ENCODE results near the gene MCOLN1. TPM values are rescaled to one million over a fixed set of nuclear protein-coding genes. Genes with fewer than 3 reads are reported as not detected.

MCOLN1 gene
- total and polyA plus RNA-seq, 2 donors (not counting 3 experiments of a cell fraction or from before 2014, with no cell fraction given): 23.0 to 60.9 TPM

DNA sequence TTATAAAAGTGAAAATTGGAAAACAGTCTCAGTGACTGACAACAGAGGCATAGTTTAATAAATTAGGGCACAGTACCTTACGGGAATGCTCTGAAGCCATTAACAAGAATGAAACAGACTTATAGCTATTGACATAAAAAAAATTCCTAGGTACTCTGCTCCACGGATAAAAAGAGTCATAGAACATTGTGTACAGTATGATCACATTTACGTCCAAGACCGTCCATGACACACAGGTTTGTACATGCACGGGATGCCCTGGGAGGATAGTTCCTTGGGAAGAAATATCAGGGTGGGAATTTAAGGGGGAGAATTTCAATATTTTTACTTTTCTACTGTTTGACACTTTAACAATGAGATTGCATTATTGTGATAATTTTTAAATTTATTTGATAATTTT, 48.3 kb downstream of the MCOLN1 start:
- ChIA-PET CTCF (interaction anchor here (1.4 kb wide), 1 partner anchor 110 kb away, joined by 3 read pairs; the partner anchor contains the start of gene TRAPPC5), POLR2A (no interaction called here)
- H3K9me3 ChIP-seq (replicated peaks; ENCODE audit: control insufficient read depth, insufficient read depth, low read length): no peaks in the 10 kb centered on the region
- no peak overlapping the region for H3K9ac ChIP-seq (replicated peaks; ENCODE audit: extremely low read depth, insufficient read depth, low read length)
- intact Hi-C loops (cut with micrococcal nuclease) (no loop called here), dilution Hi-C loops (cut with MboI; ENCODE audit: extremely low pct_ligation_motif_present, low sequenced_read_pairs) (no loop called here)
- no peaks in the 10 kb centered on the region for H3K9me1 ChIP-seq (replicated peaks; ENCODE audit: control insufficient read depth, extremely low read depth, insufficient read depth, low read length)
- no TSS peak for BruUV-seq (replicated peaks)
- H3K27ac ChIP-seq (ENCODE audit: insufficient read depth, low read depth, low read length): no peak overlapping the region
- no peak overlapping the region for H3K4me2 ChIP-seq (ENCODE audit: insufficient read depth, low read length)
- no peaks in the 10 kb centered on the region for H3K4me1 ChIP-seq (ENCODE audit: control insufficient read depth, extremely low read depth, insufficient read depth, low read length)
- no peak overlapping the region for H2AFZ ChIP-seq (ENCODE audit: low read depth, low read length)
- DNase-seq (ENCODE audit: low read depth, low spot score) (no peak), FAIRE-seq (no peak)
- no peaks in the 10 kb centered on the region for H3K36me3 ChIP-seq (ENCODE audit: control insufficient read depth in 2 of 2, extremely low read depth in 1 of 2, insufficient read depth in 2 of 2, low read length in 2 of 2)
- TF ChIP-seq MYC (IDR thresholded peaks at IDR 0.05; ENCODE audit: low read depth, low read length): no peak
- TF ChIP-seq POLR2AphosphoS5 (IDR thresholded peaks at IDR 0.05; ENCODE audit: insufficient read depth, low read depth, low read length): no peak
- no peak for TF ChIP-seq POLR2A (IDR thresholded peaks at IDR 0.05; ENCODE audit: low read depth, low read length)
- no peak for TF ChIP-seq EZH2 (IDR thresholded peaks at IDR 0.05; ENCODE audit: borderline replicate concordance, low read depth, low read length, severe bottlenecking)
- TF ChIP-seq, protein P1, sequence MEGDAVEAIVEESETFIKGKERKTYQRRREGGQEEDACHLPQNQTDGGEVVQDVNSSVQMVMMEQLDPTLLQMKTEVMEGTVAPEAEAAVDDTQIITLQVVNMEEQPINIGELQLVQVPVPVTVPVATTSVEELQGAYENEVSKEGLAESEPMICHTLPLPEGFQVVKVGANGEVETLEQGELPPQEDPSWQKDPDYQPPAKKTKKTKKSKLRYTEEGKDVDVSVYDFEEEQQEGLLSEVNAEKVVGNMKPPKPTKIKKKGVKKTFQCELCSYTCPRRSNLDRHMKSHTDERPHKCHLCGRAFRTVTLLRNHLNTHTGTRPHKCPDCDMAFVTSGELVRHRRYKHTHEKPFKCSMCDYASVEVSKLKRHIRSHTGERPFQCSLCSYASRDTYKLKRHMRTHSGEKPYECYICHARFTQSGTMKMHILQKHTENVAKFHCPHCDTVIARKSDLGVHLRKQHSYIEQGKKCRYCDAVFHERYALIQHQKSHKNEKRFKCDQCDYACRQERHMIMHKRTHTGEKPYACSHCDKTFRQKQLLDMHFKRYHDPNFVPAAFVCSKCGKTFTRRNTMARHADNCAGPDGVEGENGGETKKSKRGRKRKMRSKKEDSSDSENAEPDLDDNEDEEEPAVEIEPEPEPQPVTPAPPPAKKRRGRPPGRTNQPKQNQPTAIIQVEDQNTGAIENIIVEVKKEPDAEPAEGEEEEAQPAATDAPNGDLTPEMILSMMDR (IDR thresholded peaks at IDR 0.05; ENCODE audit: extremely low read depth in 1 of 2, insufficient read depth in 1 of 2, low read depth in 1 of 2, low read length in 2 of 2): no peak
- TF ChIP-seq GATA2 (IDR thresholded peaks at IDR 0.05; ENCODE audit: insufficient read depth, insufficient read length, low read depth, low read length): no peak
- TF ChIP-seq, protein P2, sequence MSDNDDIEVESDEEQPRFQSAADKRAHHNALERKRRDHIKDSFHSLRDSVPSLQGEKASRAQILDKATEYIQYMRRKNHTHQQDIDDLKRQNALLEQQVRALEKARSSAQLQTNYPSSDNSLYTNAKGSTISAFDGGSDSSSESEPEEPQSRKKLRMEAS (IDR thresholded peaks at IDR 0.05; ENCODE audit: insufficient read depth, insufficient read length): no peak
- no peak for TF ChIP-seq FOS (IDR thresholded peaks at IDR 0.05; ENCODE audit: borderline replicate concordance, insufficient read depth, low read length)
- no peak for TF ChIP-seq JUN (IDR thresholded peaks at IDR 0.05; ENCODE audit: borderline replicate concordance, insufficient read depth, insufficient read length, low read depth)
- no peaks in the 10 kb centered on the region for H3K27me3 ChIP-seq (ENCODE audit: control insufficient read depth in 2 of 2, insufficient read depth in 2 of 2, low read length in 2 of 2)
- no peak overlapping the region for H3K4me3 ChIP-seq (replicated peaks in 1 of 3; ENCODE audit: insufficient read depth in 1 of 3, low read depth in 1 of 3, low read length in 3 of 3)
- H3K79me2 ChIP-seq (ENCODE audit: control insufficient read depth, insufficient read depth, low read length): no peaks in the 10 kb centered on the region
- no peaks in the 10 kb centered on the region for H4K20me1 ChIP-seq (replicated peaks; ENCODE audit: control insufficient read depth, extremely low read depth, insufficient read depth, low read length)
